Measurements from ENCODE around the gene UCP3. TPM values are rescaled to one million over a fixed set of nuclear protein-coding genes. Genes with fewer than 3 reads are reported as not detected.

Gene UCP3
- total and polyA plus RNA-seq, 4 donors: 0.07 to 1.3 (median 0.34) TPM

- Histone ChIP-seq H3K9ac (ENCODE audit: low read depth in 1 of 2, low read length in 2 of 2) (no peak overlapping the region), H3K9me3 (ENCODE audit: control insufficient read depth in 4 of 4, low read length in 3 of 4) (no peaks in the 10 kb centered on the region), H3K4me1 (ENCODE audit: control insufficient read depth in 4 of 4, insufficient read depth in 4 of 4, low read length in 3 of 4) (no peaks in the 10 kb centered on the region), H3K36me3 (ENCODE audit: control insufficient read depth in 4 of 4, insufficient read depth in 3 of 4, low read depth in 1 of 4, low read length in 3 of 4) (peaks cover 0 to 29% (median 17%) of the 10 kb centered on the region in 4 donors), H3K27me3 (ENCODE audit: control insufficient read depth in 4 of 4, insufficient read depth in 4 of 4, low read length in 3 of 4) (no peaks in the 10 kb centered on the region), H3K4me3 (ENCODE audit: low read depth in 1 of 3, low read length in 3 of 3) (no peak overlapping the region), H3K27ac (ENCODE audit: low read depth in 1 of 2, low read length in 2 of 2) (no peak overlapping the region)
- no peak for TF ChIP-seq TAF1 (conservative IDR thresholded peaks at IDR 0.05)
- no peak for TF ChIP-seq GABPA (IDR thresholded peaks at IDR 0.05 in 1 of 2, conservative IDR thresholded peaks at IDR 0.05 in 1 of 2)
- no peak for TF ChIP-seq NR2F2 (IDR thresholded peaks at IDR 0.05)
- no peak for TF ChIP-seq HNF4A (conservative IDR thresholded peaks at IDR 0.05)
- DNase-seq (ENCODE audit: low spot score): no peak
- 71% methylated on average over 1 of the region's 1 CpG for WGBS
These were observed 26.4 kb upstream of the UCP3 start for GRCh38 chr11:74035264-74035663.

- Histone ChIP-seq H3K36me3 (ENCODE audit: control insufficient read depth in 4 of 4, insufficient read depth in 3 of 4, low read depth in 1 of 4, low read length in 3 of 4) (peaks cover 0 to 23% (median 12%) of the 10 kb centered on the region in 4 donors), H3K9me3 (ENCODE audit: control insufficient read depth in 4 of 4, low read length in 3 of 4) (no peaks in the 10 kb centered on the region), H3K4me3 (ENCODE audit: low read depth in 1 of 3, low read length in 3 of 3) (no peak overlapping the region), H3K27ac (ENCODE audit: low read depth in 1 of 2, low read length in 2 of 2) (no peak overlapping the region), H3K4me1 (ENCODE audit: control insufficient read depth in 4 of 4, insufficient read depth in 4 of 4, low read length in 3 of 4) (no peaks in the 10 kb centered on the region), H3K9ac (ENCODE audit: low read depth in 1 of 2, low read length in 2 of 2) (no peak overlapping the region), H3K27me3 (ENCODE audit: control insufficient read depth in 4 of 4, insufficient read depth in 4 of 4, low read length in 3 of 4) (no peaks in the 10 kb centered on the region)
- 95% methylated on average over 3 of the region's 3 CpGs for WGBS
- no peak for DNase-seq (ENCODE audit: low spot score)
- TF ChIP-seq RAD21 (IDR thresholded peaks at IDR 0.05) (peak in 1 of 2 donors; percentile 13), HNF4G (IDR thresholded peaks at IDR 0.05) (no peak)
These were observed 24.2 kb upstream of the UCP3 start for GRCh38 chr11:74033046-74033445.

GRCh38 chr11:74030723-74031676 lies 22.1 kb upstream of the UCP3 start:
- TF ChIP-seq FOXA1 (IDR thresholded peaks at IDR 0.05): no peak
- no peak for TF ChIP-seq MAX (IDR thresholded peaks at IDR 0.05)
- no peak for TF ChIP-seq GABPA (IDR thresholded peaks at IDR 0.05 in 1 of 2, conservative IDR thresholded peaks at IDR 0.05 in 1 of 2)
- TF ChIP-seq RAD21 (IDR thresholded peaks at IDR 0.05): no peak
- no peak for TF ChIP-seq HNF4A (conservative IDR thresholded peaks at IDR 0.05)
- no peak for TF ChIP-seq REST (IDR thresholded peaks at IDR 0.05)
- no peak for TF ChIP-seq TAF1 (conservative IDR thresholded peaks at IDR 0.05)
- no peak for TF ChIP-seq JUND (IDR thresholded peaks at IDR 0.05)
- no peak for TF ChIP-seq NR2F2 (IDR thresholded peaks at IDR 0.05)
- no peaks in the 10 kb centered on the region for H3K4me1 ChIP-seq (ENCODE audit: control insufficient read depth in 4 of 4, insufficient read depth in 4 of 4, low read length in 3 of 4)
- no peaks in the 10 kb centered on the region for H3K9me3 ChIP-seq (ENCODE audit: control insufficient read depth in 4 of 4, low read length in 3 of 4)
- no peak overlapping the region for H3K27ac ChIP-seq (ENCODE audit: low read depth in 1 of 2, low read length in 2 of 2)
- no peak for DNase-seq (ENCODE audit: low spot score)
- no peaks in the 10 kb centered on the region for H3K27me3 ChIP-seq (ENCODE audit: control insufficient read depth in 4 of 4, insufficient read depth in 4 of 4, low read length in 3 of 4)
- H3K4me3 ChIP-seq (ENCODE audit: low read depth in 1 of 3, low read length in 3 of 3): no peak overlapping the region
- WGBS: 92% methylated on average over 9 of the region's 9 CpGs
- H3K9ac ChIP-seq (ENCODE audit: low read depth in 1 of 2, low read length in 2 of 2): no peak overlapping the region
- H3K36me3 ChIP-seq (ENCODE audit: control insufficient read depth in 4 of 4, insufficient read depth in 3 of 4, low read depth in 1 of 4, low read length in 3 of 4): peaks cover 0 to 17% (median 8%) of the 10 kb centered on the region in 4 donors
